Hepatocyte (in vitro differentiated cells): ENCODE results near the gene NEDD4. TPM values are rescaled to one million over a fixed set of nuclear protein-coding genes. Genes with fewer than 3 reads are reported as not detected.
"Not testable (repeated sequence)": the region's sequence is repeated elsewhere in the genome, so short reads cannot be mapped to it uniquely, and the experiment has no call there.

Source experiments
- DNase-seq: peaks from one replicate; pipeline ENCODE4 v3.0.0-alpha.2; 2016; ENCODE audit warnings: low spot score
- H2AFZ ChIP-seq: fragments of 200-600 bp; sonication (generic); 2 replicates; pipeline ENCODE4 v1.6.0; 2016; ENCODE audit warnings: antibody characterized with exemption, mild to moderate bottlenecking
- H3K27ac ChIP-seq: fragments of 200-600 bp; sonication (generic); 2 replicates; pipeline ENCODE4 v1.5.1; 2016; ENCODE audit warnings: mild to moderate bottlenecking
- H3K27me3 ChIP-seq: fragments of 200-600 bp; sonication (generic); 2 replicates; pipeline ENCODE4 v1.6.1; 2016
- H3K36me3 ChIP-seq: fragments of 200-600 bp; sonication (generic); replicated peaks from 2 replicates; pipeline ENCODE4 v1.5.1; 2016; ENCODE audit warnings: low read depth; ENCODE audit not compliant: insufficient read depth
- H3K4me1 ChIP-seq: fragments of 200-600 bp; sonication (generic); 2 replicates; pipeline ENCODE4 v1.5.1; 2016; ENCODE audit warnings: mild to moderate bottlenecking, moderate library complexity; ENCODE audit not compliant: insufficient read depth
- H3K4me2 ChIP-seq: fragments of 200-600 bp; sonication (generic); 2 replicates; pipeline ENCODE4 v1.6.0; 2016
- H3K4me3 ChIP-seq: fragments of 200-600 bp; sonication (generic); 2 replicates; pipeline ENCODE4 v1.5.1; 2016; ENCODE audit warnings: mild to moderate bottlenecking
- H3K79me2 ChIP-seq: fragments of 200-600 bp; sonication (generic); 2 replicates; pipeline ENCODE4 v1.6.0; 2017; ENCODE audit warnings: mild to moderate bottlenecking
- H3K9me2 ChIP-seq: fragments of 200-600 bp; sonication (generic); replicated peaks from 2 replicates; pipeline ENCODE4 v1.6.0; 2017; ENCODE audit warnings: mild to moderate bottlenecking; ENCODE audit not compliant: insufficient read depth
- H3K9me3 ChIP-seq: fragments of 200-600 bp; sonication (generic); 2 replicates; pipeline ENCODE4 v1.5.1; 2016; ENCODE audit warnings: low read depth, mild to moderate bottlenecking
- H4K20me1 ChIP-seq: fragments of 200-600 bp; sonication (generic); 2 replicates; pipeline ENCODE4 v1.6.0; 2016; ENCODE audit warnings: mild to moderate bottlenecking; ENCODE audit not compliant: insufficient read depth, poor library complexity, severe bottlenecking
- EZH2 ChIP-seq: fragments of 200-600 bp; sonication (generic); IDR thresholded peaks from 2 replicates; pipeline ENCODE4 v1.6.1; 2016; ENCODE audit warnings: antibody characterized with exemption, mild to moderate bottlenecking, borderline replicate concordance
- EZH2phosphoT487 ChIP-seq: fragments of 200-600 bp; sonication (generic); IDR thresholded peaks from one replicate; pipeline ENCODE4 v1.6.1; 2018; ENCODE audit warnings: antibody characterized with exemption, mild to moderate bottlenecking, low read depth, moderate library complexity; ENCODE audit not compliant: unreplicated experiment, severe bottlenecking
- WGBS: methylation state at CpG from one replicate; pipeline ENCODE4 v1.1.6; 2016; ENCODE audit warnings: low lambda C conversion rate; ENCODE audit errors: missing lambda C conversion rate; 5-methylcytosine and 5-hydroxymethylcytosine counted together
- polyA plus RNA-seq: library from polyadenylated mRNA; unstranded; fragments of >200 nt; fragmentation: Nextera tagmentation; extraction: Ambion mirVana; gene quantifications from 2 replicates; pipeline ENCODE4 v1.2.1, GENCODE V29; 2016
- total RNA-seq: library from RNA; depleted of rRNA; stranded (reverse); fragments of >200 nt; gene quantifications from 2 replicates; pipeline ENCODE4 v1.2.3, GENCODE V29; 2014
- TF ChIP-seq, protein P1 (sequence below): fragments of 200-600 bp; sonication (generic); IDR thresholded peaks from 2 replicates; pipeline ENCODE4 v1.5.1; 2016; ENCODE audit warnings: antibody characterized with exemption, mild to moderate bottlenecking; ENCODE audit not compliant: poor library complexity

NEDD4 gene
- total and polyA plus RNA-seq, 2 experiments from 2014 or later: 26.5 to 77.0 TPM

- Histone ChIP-seq H2AFZ (no peak overlapping the region), H3K27me3 (no peaks in the 10 kb centered on the region), H3K4me3 (no peak overlapping the region), H3K27ac (no peak overlapping the region), H3K9me3 (no peaks in the 10 kb centered on the region), H3K36me3 (no peaks in the 10 kb centered on the region), H3K4me2 (no peak overlapping the region), H3K4me1 (peaks cover 14% of the 10 kb centered on the region), H4K20me1 (no peaks in the 10 kb centered on the region), H3K9me2 (no peaks in the 10 kb centered on the region), H3K79me2 (no peaks in the 10 kb centered on the region)
- 72% methylated on average over 4 of the region's 4 CpGs for WGBS
- DNase-seq: no peak
- TF ChIP-seq EZH2 (no peak), EZH2phosphoT487 (no peak)
- TF ChIP-seq, protein P1, sequence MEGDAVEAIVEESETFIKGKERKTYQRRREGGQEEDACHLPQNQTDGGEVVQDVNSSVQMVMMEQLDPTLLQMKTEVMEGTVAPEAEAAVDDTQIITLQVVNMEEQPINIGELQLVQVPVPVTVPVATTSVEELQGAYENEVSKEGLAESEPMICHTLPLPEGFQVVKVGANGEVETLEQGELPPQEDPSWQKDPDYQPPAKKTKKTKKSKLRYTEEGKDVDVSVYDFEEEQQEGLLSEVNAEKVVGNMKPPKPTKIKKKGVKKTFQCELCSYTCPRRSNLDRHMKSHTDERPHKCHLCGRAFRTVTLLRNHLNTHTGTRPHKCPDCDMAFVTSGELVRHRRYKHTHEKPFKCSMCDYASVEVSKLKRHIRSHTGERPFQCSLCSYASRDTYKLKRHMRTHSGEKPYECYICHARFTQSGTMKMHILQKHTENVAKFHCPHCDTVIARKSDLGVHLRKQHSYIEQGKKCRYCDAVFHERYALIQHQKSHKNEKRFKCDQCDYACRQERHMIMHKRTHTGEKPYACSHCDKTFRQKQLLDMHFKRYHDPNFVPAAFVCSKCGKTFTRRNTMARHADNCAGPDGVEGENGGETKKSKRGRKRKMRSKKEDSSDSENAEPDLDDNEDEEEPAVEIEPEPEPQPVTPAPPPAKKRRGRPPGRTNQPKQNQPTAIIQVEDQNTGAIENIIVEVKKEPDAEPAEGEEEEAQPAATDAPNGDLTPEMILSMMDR: no peak
Observed at GRCh38 chr15:55824857-55825613, 168.4 kb downstream of the NEDD4 start.

GRCh38 chr15:55823699-55824340, 169.6 kb downstream of the NEDD4 start:
- TF ChIP-seq EZH2 (no peak), EZH2phosphoT487 (no peak)
- TF ChIP-seq, protein P1: no peak
- 65% methylated on average over 3 of the region's 3 CpGs for WGBS

GRCh38 chr15:55823191-55823670, 170.2 kb downstream of the NEDD4 start:
- no peaks in the 10 kb centered on the region for H3K9me3 ChIP-seq
- no peaks in the 10 kb centered on the region for H3K9me2 ChIP-seq
- no peaks in the 10 kb centered on the region for H3K79me2 ChIP-seq
- H3K4me1 ChIP-seq: peaks cover 14% of the 10 kb centered on the region
- H4K20me1 ChIP-seq: no peaks in the 10 kb centered on the region
- 26% methylated on average over 3 of the region's 3 CpGs for whole genome bisulfite sequencing
- no peaks in the 10 kb centered on the region for H3K27me3 ChIP-seq
- DNase-seq: peak; percentile 17
- no peak overlapping the region for H3K27ac ChIP-seq
- peak overlapping the region; percentile 52 for H3K4me2 ChIP-seq
- TF ChIP-seq EZH2: no peak
- TF ChIP-seq EZH2phosphoT487: no peak
- TF ChIP-seq, protein P1: no peak
- H3K4me3 ChIP-seq: no peak overlapping the region
- H2AFZ ChIP-seq: no peak overlapping the region
- H3K36me3 ChIP-seq: no peaks in the 10 kb centered on the region

More at GRCh38 chr15:55823699-55824340, 169.6 kb downstream of the NEDD4 start:
- H4K20me1 ChIP-seq: no peaks in the 10 kb centered on the region
- H3K27ac ChIP-seq: no peak overlapping the region
- no peak overlapping the region for H2AFZ ChIP-seq
- peak overlapping the region; percentile 52 for H3K4me2 ChIP-seq
- no peak for DNase-seq
- no peaks in the 10 kb centered on the region for H3K79me2 ChIP-seq
- peaks cover 14% of the 10 kb centered on the region for H3K4me1 ChIP-seq
- no peak overlapping the region for H3K4me3 ChIP-seq
- no peaks in the 10 kb centered on the region for H3K36me3 ChIP-seq
- H3K9me2 ChIP-seq: no peaks in the 10 kb centered on the region
- no peaks in the 10 kb centered on the region for H3K9me3 ChIP-seq
- no peaks in the 10 kb centered on the region for H3K27me3 ChIP-seq

DNA sequence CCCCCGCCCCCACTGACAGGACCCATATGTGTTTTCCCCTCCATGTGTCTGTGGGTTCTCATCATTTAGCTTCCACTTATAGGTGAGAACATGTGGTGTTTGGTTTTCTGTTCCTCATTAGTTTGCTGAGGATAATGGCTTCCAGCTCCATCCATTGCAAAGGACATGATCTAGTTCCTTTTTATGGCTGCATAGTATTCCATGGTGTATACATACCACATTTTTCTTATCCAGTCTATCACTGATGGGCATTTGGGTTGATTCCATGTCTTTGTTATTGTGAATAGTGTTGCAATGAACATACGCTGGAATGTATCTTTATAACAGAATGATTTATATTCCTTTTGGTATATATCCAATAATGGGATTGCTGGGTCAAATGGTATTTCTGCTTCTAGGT, 171.7 kb downstream of the NEDD4 start:
- not testable (repeated sequence) for H3K4me2 ChIP-seq, DNase-seq
- 98% methylated on average over 2 of the region's 2 CpGs for WGBS

More for the DNA sequence above, 171.7 kb downstream of the NEDD4 start:
- not testable (repeated sequence) for H3K36me3 ChIP-seq, H3K27me3 ChIP-seq, H3K4me3 ChIP-seq, H3K9me2 ChIP-seq, H3K79me2 ChIP-seq, H4K20me1 ChIP-seq, H3K9me3 ChIP-seq, H2AFZ ChIP-seq, H3K27ac ChIP-seq
- H3K4me1 ChIP-seq: peaks cover 14% of the 10 kb centered on the region
